Prostate gland (tissue), 2 donors: ENCODE results near the gene MYO1A. TPM values are rescaled to one million over a fixed set of nuclear protein-coding genes. Genes with fewer than 3 reads are reported as not detected.

ENCODE experiments used
- DNase-seq: peaks from one replicate; pipeline ENCODE4 v3.0.0-alpha.2; 2019; ENCODE audit warnings: low spot score
- H3K27ac ChIP-seq, 2 donors: fragments of 200-600 bp; sonication (generic); 2 replicates each; pipeline ENCODE4 v1.5.1; 2017 to 2019
- H3K27me3 ChIP-seq: fragments of 200-600 bp; sonication (generic); replicated peaks from 2 replicates; pipeline ENCODE4 v1.5.1; 2019; ENCODE audit not compliant: insufficient read depth
- H3K36me3 ChIP-seq, 2 donors: fragments of 200-600 bp; sonication (generic); 1 replicate in 1 of 2; 2 replicates in 1 of 2; pipeline versions ENCODE4 v1.5.1 to v1.8.1; 2017 to 2019
- H3K4me1 ChIP-seq: fragments of 200-600 bp; sonication (generic); replicated peaks from 2 replicates; pipeline ENCODE4 v1.5.1; 2019
- H3K4me3 ChIP-seq, 2 donors: fragments of 200-600 bp; sonication (generic); 2 replicates each; pipeline ENCODE4 v1.5.1; 2017 to 2019
- H3K9me3 ChIP-seq: fragments of 200-600 bp; sonication (generic); 2 replicates; pipeline ENCODE4 v1.5.1; 2017
- POLR2A ChIP-seq: fragments of 450-650 bp; IDR thresholded peaks from one replicate; pipeline ENCODE4 v1.6.1; 2016; ENCODE audit warnings: antibody characterized with exemption, mild to moderate bottlenecking
- POLR2AphosphoS5 ChIP-seq: sonication (generic); formaldehyde crosslinking; IDR thresholded peaks from one replicate; pipeline ENCODE4 v1.6.1; 2017; ENCODE audit warnings: antibody characterized with exemption
- WGBS: methylation state at CpG from one replicate; pipeline ENCODE4 v1.1.5; 2018; 5-methylcytosine and 5-hydroxymethylcytosine counted together
- intact Hi-C: fragments of 100-400 bp; cut with DNase I; formaldehyde crosslinking; loops from one replicate; pipeline ENCODE4 v1.14.2; 2022
- total RNA-seq, 2 donors: library from RNA; depleted of rRNA; stranded (reverse); fragments of >200 nt; gene quantifications; one replicate each; pipeline ENCODE4 v1.1.0, GENCODE V29; 2016
- TF ChIP-seq, protein P1 (sequence below), 4 experiments: fragments of 200-600 bp in 2 of 4; fragments of 450-650 bp in 2 of 4; sonication (generic) in 2 of 4; IDR thresholded peaks; 1 replicate in 3 of 4; 2 replicates in 1 of 4; pipeline ENCODE4 v1.5.1; 2016 to 2019; ENCODE audit warnings: antibody characterized with exemption in 4 of 4, mild to moderate bottlenecking in 2 of 4, moderate library complexity in 2 of 4

MYO1A gene
- total RNA-seq, 2 donors from 2014 or later: 0.09 to 0.74 TPM

DNA sequence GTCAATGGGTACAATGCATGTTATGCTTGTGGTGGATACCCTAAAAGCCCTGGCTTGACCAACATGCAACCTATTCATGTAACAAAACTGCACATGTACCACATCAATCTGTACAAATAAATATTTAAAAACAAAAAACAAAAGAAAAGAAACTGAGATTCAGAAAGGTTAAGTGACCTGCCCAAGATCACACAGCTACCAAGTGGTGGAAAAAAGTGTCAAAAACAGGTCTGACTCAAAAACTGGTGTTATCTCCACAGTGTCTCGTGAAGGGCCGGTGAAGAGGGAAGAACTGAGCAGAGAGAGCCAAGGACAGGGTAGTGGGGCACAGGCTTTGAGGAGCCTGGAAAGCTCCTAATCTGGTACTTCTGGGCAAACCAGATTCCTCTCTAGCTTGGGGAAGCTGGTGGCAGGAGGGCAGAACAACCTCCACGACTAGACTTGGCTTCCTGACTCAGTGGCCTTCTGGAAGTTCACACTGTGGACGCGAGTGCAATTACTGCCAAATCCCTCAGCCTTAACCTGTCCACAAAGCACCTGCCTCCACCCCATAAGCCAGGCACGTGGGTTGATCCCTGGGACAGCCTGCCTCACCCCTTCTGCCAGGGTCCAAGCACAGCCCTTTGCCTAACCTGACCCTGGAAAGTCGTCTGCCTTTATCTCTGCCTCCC lies 59.1 kb downstream of the MYO1A start:
- Histone ChIP-seq H3K4me1 (no peaks in the 10 kb centered on the region), H3K9me3 (no peaks in the 10 kb centered on the region), H3K27ac (peak overlapping the region in 1 of 2 donors; percentile 42), H3K27me3 (no peaks in the 10 kb centered on the region), H3K4me3 (no peak overlapping the region), H3K36me3 (no peaks in the 10 kb centered on the region)
- no peak for DNase-seq
- 51% methylated on average over 7 of the region's 7 CpGs for WGBS
- intact Hi-C loops: no loop called here
- TF ChIP-seq POLR2AphosphoS5 (no peak), POLR2A (no peak)
- TF ChIP-seq, protein P1, sequence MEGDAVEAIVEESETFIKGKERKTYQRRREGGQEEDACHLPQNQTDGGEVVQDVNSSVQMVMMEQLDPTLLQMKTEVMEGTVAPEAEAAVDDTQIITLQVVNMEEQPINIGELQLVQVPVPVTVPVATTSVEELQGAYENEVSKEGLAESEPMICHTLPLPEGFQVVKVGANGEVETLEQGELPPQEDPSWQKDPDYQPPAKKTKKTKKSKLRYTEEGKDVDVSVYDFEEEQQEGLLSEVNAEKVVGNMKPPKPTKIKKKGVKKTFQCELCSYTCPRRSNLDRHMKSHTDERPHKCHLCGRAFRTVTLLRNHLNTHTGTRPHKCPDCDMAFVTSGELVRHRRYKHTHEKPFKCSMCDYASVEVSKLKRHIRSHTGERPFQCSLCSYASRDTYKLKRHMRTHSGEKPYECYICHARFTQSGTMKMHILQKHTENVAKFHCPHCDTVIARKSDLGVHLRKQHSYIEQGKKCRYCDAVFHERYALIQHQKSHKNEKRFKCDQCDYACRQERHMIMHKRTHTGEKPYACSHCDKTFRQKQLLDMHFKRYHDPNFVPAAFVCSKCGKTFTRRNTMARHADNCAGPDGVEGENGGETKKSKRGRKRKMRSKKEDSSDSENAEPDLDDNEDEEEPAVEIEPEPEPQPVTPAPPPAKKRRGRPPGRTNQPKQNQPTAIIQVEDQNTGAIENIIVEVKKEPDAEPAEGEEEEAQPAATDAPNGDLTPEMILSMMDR (IDR thresholded peaks at IDR 0.05): no peak

DNA sequence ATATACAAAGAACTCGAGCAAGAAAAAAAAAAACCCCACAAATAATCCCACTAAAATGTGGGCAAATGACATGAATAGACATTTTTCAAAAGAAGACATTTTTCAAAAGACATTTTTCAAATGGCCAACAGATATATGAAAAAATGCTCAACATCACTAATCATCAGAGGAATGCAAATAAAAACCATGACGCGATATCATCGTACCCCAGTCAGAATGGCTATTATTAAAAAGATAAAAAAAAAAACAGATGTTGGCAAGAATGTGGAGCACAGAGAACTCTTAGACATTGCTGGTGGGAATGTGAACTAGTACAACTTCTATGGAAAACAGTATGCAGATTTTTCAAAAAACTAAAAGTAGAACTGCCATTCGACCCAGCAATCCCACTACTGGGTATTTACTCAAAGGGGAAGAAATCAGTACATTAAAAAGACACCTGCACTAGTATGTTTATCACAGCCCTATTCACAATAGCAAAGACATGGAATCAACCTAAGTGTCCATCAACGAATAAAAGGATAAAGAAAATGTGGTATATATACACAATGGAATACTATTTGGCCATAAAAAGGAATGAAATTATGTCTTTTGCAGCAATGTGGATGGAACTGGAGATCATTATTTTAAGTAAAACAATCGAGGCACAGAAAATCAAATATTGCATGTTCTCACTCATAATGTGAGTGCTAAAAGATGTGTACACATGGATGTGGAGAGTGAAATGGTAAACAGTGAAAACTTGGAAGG lies 59.9 kb downstream of the MYO1A start:
- intact Hi-C loops: no loop called here
- Histone ChIP-seq H3K36me3 (no peaks in the 10 kb centered on the region), H3K4me1 (no peaks in the 10 kb centered on the region), H3K27ac (no peak overlapping the region), H3K9me3 (no peaks in the 10 kb centered on the region), H3K27me3 (no peaks in the 10 kb centered on the region), H3K4me3 (no peak overlapping the region)
- 69% methylated on average over 7 of the region's 7 CpGs for WGBS
- TF ChIP-seq POLR2AphosphoS5 (no peak), POLR2A (no peak)
- TF ChIP-seq, protein P1 (IDR thresholded peaks at IDR 0.05): no peak
- DNase-seq: no peak

DNA sequence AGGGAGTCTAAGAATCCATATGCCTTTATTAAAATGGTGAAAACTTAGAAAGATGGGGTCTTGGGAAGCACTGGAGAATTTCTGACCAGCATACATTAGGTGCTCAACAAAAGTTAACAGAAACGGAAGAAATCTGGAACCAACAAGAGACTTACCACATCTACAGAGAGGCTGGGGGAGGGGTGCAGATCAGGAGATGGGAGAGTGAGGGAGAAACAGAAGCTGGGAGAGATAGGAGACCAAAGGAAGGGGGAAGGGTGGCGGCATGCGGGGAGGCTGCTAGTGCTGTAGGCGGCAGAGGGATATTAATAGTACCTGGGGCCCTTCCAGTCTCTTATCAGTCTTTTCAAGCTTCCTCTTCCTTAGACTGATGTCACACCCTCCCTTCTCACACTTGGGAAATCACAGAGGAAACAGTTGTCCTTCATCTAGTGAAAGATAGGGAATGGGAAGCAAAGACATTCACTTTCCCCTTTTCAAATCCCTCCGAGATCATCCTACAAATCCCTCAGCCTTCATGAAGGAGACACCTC lies 61.7 kb downstream of the MYO1A start:
- TF ChIP-seq POLR2AphosphoS5: no peak
- TF ChIP-seq, protein P1 (IDR thresholded peaks at IDR 0.05): no peak
- TF ChIP-seq POLR2A: no peak
- Histone ChIP-seq H3K36me3 (no peaks in the 10 kb centered on the region), H3K9me3 (no peaks in the 10 kb centered on the region), H3K4me1 (no peaks in the 10 kb centered on the region), H3K4me3 (no peak overlapping the region), H3K27me3 (no peaks in the 10 kb centered on the region), H3K27ac (no peak overlapping the region)
- WGBS: 70% methylated on average over 5 of the region's 5 CpGs
- DNase-seq: no peak
- intact Hi-C loops: no loop called here

DNA sequence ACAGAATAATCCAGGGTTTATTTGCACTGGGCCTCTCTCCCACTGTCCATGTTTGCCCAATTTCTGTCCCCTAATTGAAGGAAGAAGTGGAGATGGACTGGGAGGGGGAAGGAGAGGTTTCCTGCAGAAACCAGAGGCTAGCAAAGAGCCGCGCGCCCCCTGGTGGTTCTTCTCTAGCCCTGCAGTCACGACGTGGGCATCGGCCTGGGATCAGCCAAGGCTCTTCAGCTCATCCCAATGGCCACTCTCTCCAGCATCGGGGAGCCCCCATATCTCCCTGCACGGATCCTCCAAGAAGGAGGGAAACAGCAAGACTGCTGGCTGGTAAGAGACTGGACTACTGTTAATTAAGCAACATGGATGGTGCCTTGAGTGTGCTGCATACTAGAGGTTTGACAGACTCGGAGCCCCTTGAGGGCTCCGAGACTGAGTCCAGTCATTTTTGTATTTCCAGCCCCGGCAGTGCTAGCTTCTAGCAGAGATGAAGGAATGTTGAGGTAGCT lies 62.3 kb downstream of the MYO1A start:
- TF ChIP-seq, protein P1 (IDR thresholded peaks at IDR 0.05): peak; percentile 95 to 98 (median 97)
- TF ChIP-seq POLR2AphosphoS5: peak; percentile 80
- TF ChIP-seq POLR2A: no peak
- intact Hi-C loops: loop anchor here (2.0 kb wide), 1 partner anchor 225 kb away; the partner anchor contains the start of gene HSD17B6
- Histone ChIP-seq H3K27ac (no peak overlapping the region), H3K4me3 (no peak overlapping the region), H3K27me3 (no peaks in the 10 kb centered on the region), H3K4me1 (no peaks in the 10 kb centered on the region), H3K36me3 (no peaks in the 10 kb centered on the region), H3K9me3 (no peaks in the 10 kb centered on the region)
- 25% methylated on average over 11 of the region's 11 CpGs for WGBS
- peak; percentile 80 for DNase-seq
